GM19395 (cell line): ENCODE data around the gene STAB1.

Experiments used
- ATAC-seq: cut with Tn5 transposase; IDR thresholded peaks from one replicate; pipeline ENCODE4 v1.9.1; 2021; ENCODE audit warnings: mild to moderate bottlenecking, moderate library complexity; ENCODE audit not compliant: unreplicated experiment

The STAB1 gene

GRCh38 chr3:52557011-52557960 lies 62.1 kb downstream of the STAB1 start:
- ATAC-seq, result no peak

DNA sequence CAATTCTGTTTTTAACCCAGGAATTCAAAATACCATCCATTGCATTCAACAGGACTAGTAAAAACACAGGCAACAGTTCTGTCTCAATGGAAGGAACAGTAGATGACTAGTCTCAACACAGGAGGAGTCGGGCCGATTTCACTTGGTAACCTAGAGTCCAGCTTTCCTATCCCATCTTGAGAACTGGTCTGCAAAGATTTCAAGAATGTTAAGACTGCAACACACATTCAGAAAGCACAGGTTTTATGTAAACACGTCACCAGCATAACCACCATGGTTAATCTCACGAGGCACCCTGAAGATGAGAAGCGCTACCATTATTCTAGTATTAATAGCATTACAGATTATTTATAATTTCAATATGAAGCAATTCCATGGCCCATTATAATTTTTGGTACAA lies 63.3 kb downstream of the STAB1 start:
- ATAC-seq, result no peak

DNA sequence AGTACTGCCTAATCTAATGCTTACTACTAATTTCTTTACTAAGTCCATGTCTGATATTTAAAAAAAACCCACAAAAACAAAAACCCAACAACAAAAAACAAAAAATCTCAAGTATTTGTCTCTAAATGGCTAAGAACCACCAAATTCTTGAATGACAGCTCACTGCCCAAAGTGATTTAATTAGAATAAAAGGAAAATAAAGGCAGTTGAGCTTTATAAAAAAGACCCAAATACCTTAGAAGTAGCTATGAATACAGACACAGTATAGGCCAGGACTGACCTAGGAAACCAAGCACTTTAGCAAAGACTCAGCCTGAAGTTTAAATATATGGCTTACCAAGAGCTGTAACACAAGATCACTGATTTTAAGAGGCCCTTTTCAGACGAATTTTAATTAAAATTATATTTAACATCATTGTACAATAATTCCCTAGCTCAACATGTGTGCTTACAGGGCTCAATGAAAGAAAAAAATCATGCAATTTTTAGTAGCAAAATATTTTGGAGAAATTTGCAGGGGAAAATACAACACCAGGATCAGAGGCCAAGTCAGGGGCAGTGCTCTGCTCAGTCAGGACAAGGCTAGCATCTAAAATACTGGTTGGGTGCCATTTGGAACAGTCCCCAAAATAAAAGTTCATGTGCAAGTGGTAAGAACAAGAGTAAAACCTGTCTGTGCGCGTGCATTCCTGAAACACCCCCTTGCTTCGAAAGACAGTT lies 66.0 kb downstream of the STAB1 start:
- ATAC-seq, result no peak

GRCh38 chr3:52563984-52564383 lies 68.8 kb downstream of the STAB1 start:
- no peak for ATAC-seq

- ATAC-seq, result no peak
These were observed 72.9 kb downstream of the STAB1 start for GRCh38 chr3:52568069-52568468.

- no peak for ATAC-seq
These were observed 74.9 kb downstream of the STAB1 start for GRCh38 chr3:52570076-52570475.

DNA sequence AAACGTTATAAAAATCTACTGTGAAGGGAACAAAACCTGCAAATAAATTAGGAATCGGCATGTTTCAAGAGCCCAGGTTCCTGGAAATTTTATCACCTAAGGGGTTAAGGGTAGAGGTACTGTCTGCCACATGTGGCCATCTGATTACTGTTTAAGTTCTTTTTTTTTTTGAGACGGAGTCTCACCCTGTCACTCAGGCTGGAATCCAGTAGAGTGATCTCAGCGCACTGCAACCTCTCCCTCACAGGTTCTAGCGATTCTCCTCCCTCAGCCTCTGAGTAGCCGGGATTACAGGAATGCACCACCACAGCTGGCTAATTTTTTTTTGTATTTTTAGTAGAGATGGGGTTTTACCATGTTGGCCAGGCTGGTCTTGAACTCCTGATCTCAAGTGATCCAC lies 77.1 kb downstream of the STAB1 start:
- no peak for ATAC-seq
